H7 (cell line): ENCODE results near the gene PTCD1. TPM values are rescaled to one million over a fixed set of nuclear protein-coding genes. Genes with fewer than 3 reads are reported as not detected.

Experiments
- DNase-seq: peaks from one replicate; pipeline ENCODE4 v3.0.0; 2012
- H3K27me3 ChIP-seq: 2 replicates; pipeline ENCODE4 v1.6.0; 2011; ENCODE audit warnings: mild to moderate bottlenecking, low read length; ENCODE audit not compliant: control insufficient read depth, insufficient read depth
- H3K36me3 ChIP-seq: replicated peaks from 2 replicates; pipeline ENCODE4 v1.5.1; 2011; ENCODE audit warnings: low read length; ENCODE audit not compliant: control insufficient read depth, insufficient read depth
- H3K4me3 ChIP-seq: 2 replicates; pipeline ENCODE4 v1.5.1; 2011; ENCODE audit warnings: low read depth, mild to moderate bottlenecking, control low read depth, low read length, moderate library complexity; ENCODE audit not compliant: insufficient read depth
- total RNA-seq: library from RNA; depleted of rRNA; stranded (reverse); fragments of >200 nt; shearing (Covaris generic); gene quantifications from 2 replicates; pipeline ENCODE4 v1.2.3, GENCODE V29; 2014; rRNA removed

PTCD1 gene
- 11.2 and 13.3 TPM in 2 replicates for total RNA-seq

GRCh38 chr7:99438573-99439480, at the start of gene PTCD1, which contains the start of gene CPSF4:
Gene PTCD1 (minus strand): TSS chr7:99438798. CDS start chr7:99435242, 3,556 bp downstream.
Gene CPSF4 (plus strand): TSS chr7:99438943. CDS start chr7:99439083, 140 bp downstream.
- Histone ChIP-seq H3K36me3 (peaks cover 24% of the 10 kb centered on the region), H3K4me3 (peak within 1 kb of the TSS; percentile 100), H3K27me3 (no peaks in the 10 kb centered on the region)
- peak; percentile 100 for DNase-seq

GRCh38 chr7:99485094-99485493, 46.5 kb upstream of the PTCD1 start:
- no peak overlapping the region for H3K4me3 ChIP-seq
- no peak for DNase-seq
- H3K36me3 ChIP-seq, result peaks cover 8% of the 10 kb centered on the region
- H3K27me3 ChIP-seq, result no peaks in the 10 kb centered on the region

GRCh38 chr7:99478464-99479440, 40.2 kb upstream of the PTCD1 start:
- no peaks in the 10 kb centered on the region for H3K27me3 ChIP-seq
- no peak for DNase-seq
- no peak overlapping the region for H3K4me3 ChIP-seq
- H3K36me3 ChIP-seq, result peaks cover 9% of the 10 kb centered on the region

- no peak overlapping the region for H3K4me3 ChIP-seq
- H3K27me3 ChIP-seq, result no peaks in the 10 kb centered on the region
- no peak for DNase-seq
- peaks cover 7% of the 10 kb centered on the region for H3K36me3 ChIP-seq
These were observed 37.5 kb upstream of the PTCD1 start for GRCh38 chr7:99476107-99476506.

GRCh38 chr7:99473315-99473596, 34.7 kb upstream of the PTCD1 start:
- DNase-seq, result peak; percentile 83
- Histone ChIP-seq H3K4me3 (peak overlapping the region; percentile 83), H3K36me3 (peaks cover 1% of the 10 kb centered on the region), H3K27me3 (no peaks in the 10 kb centered on the region)

- no peaks in the 10 kb centered on the region for H3K27me3 ChIP-seq
- H3K4me3 ChIP-seq, result peak within 1 kb of the TSS; percentile 83
- H3K36me3 ChIP-seq, result 0 out of 2 replicates have a peak, but pooled peaks cover 1% of the 10 kb centered on the region
- DNase-seq, result peak; percentile 100
These were observed 34.1 kb upstream of the PTCD1 start, which contains the start of gene ZNF789 for GRCh38 chr7:99472561-99473314. Gene ZNF789 (plus strand): TSS chr7:99472890. CDS start chr7:99476457, 3,567 bp downstream.

GRCh38 chr7:99469381-99470065, 30.9 kb upstream of the PTCD1 start:
- peak; percentile 75 for DNase-seq
- Histone ChIP-seq H3K4me3 (peak overlapping the region; percentile 27), H3K27me3 (no peaks in the 10 kb centered on the region), H3K36me3 (no peaks in the 10 kb centered on the region; the same call in 1 of the 2 replicates)

GRCh38 chr7:99468336-99468918, 29.8 kb upstream of the PTCD1 start:
- DNase-seq, result peak; percentile 61
- Histone ChIP-seq H3K27me3 (no peaks in the 10 kb centered on the region), H3K4me3 (no peak overlapping the region), H3K36me3 (peaks cover 4% of the 10 kb centered on the region)

GRCh38 chr7:99465421-99465768, 26.8 kb upstream of the PTCD1 start:
- Histone ChIP-seq H3K36me3 (peaks cover 4% of the 10 kb centered on the region), H3K27me3 (no peaks in the 10 kb centered on the region), H3K4me3 (peak overlapping the region; percentile 97)
- DNase-seq, result no peak

- no peak for DNase-seq
- no peak overlapping the region for H3K4me3 ChIP-seq
- peaks cover 24% of the 10 kb centered on the region for H3K36me3 ChIP-seq
- no peaks in the 10 kb centered on the region for H3K27me3 ChIP-seq
These were observed 22.6 kb upstream of the PTCD1 start for GRCh38 chr7:99461221-99461620.

- Histone ChIP-seq H3K27me3 (no peaks in the 10 kb centered on the region), H3K36me3 (peaks cover 28% of the 10 kb centered on the region)
These were observed 22.1 kb upstream of the PTCD1 start for GRCh38 chr7:99460651-99461050.

GRCh38 chr7:99459087-99459486, 20.5 kb upstream of the PTCD1 start:
- peaks cover 32% of the 10 kb centered on the region for H3K36me3 ChIP-seq
- H3K27me3 ChIP-seq, result no peaks in the 10 kb centered on the region
- peak; percentile 73 for DNase-seq
- no peak overlapping the region for H3K4me3 ChIP-seq

More at GRCh38 chr7:99460651-99461050, 22.1 kb upstream of the PTCD1 start:
- no peak overlapping the region for H3K4me3 ChIP-seq
- no peak for DNase-seq
